GM19372 (cell line): ENCODE results near the gene ASPRV1.
"Not testable (repeated sequence)": the region's sequence is repeated elsewhere in the genome, so short reads cannot be mapped to it uniquely, and the experiment has no call there.

ENCODE experiments used
- ATAC-seq: cut with Tn5 transposase; IDR thresholded peaks from one replicate; pipeline ENCODE4 v1.9.1; 2021; ENCODE audit warnings: mild to moderate bottlenecking, low read depth, moderate library complexity; ENCODE audit not compliant: unreplicated experiment

ASPRV1 gene

DNA sequence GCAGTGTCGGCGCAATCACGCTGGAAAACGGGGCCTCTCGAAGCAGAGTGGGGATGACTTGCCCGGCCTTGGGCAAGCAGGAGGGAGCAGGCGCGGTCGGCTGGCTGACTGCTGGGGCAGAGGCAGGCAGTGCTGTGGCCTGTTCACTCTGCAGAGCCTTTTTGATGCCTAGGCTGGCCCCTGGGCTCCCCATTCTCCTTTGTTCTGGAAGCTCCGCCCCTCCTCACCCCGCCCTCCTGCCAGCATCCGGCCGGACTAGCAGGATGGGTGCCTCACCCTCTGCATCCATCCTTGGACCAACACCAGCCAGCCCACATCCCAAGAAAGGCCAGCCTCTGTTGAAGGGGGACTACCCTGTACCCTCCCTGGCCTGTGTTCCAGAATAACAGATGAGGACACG lies at the start of gene ASPRV1:
ASPRV1 (minus strand) TSS at position 136 of the 400 bp plus-strand sequence. CDS start 195 bp downstream, outside the sequence.
- ATAC-seq, result no peak

- ATAC-seq, result no peak
Observed at GRCh38 chr2:70010576-70011111, 49.2 kb upstream of the ASPRV1 start.

DNA sequence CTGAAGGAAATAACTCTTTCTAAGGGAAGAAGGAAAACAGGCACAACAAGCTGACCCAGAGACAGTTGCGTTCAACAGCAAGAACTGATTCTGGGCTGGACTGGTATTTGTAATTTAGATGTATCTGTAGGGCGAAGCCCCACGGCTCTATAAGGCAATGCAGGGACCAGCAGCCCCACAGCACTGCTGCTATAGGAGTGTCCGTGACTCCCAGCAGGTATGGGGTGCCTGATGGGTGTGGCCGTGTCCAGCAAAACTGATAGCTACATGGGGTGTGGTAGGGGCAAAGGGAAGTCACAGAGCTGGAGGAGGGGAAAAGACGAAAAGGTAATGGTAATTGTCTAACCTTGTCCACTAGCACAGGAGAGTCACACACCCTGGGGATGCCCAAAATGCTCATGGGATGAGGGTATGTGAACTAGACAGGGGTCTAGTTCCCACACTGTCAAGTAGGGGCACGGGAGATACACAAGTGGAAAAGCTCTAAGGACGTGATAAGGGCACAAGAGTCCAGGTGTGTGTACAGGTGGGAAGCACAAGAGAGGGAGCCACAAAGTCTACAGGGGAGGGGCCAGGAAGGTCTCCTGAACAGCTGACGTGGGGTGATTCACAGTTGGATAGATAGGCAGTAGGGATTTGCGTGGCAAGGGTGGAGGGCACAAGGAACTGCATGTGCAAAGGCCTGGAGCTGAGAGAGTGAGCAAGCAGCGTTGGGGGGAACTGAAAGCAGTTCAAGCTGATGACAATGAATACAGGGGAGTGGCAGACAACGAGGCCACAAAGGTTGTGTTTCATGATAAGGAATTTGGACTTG lies 48.5 kb upstream of the ASPRV1 start:
- no peak for ATAC-seq

- ATAC-seq, result no peak
Observed at GRCh38 chr2:70008290-70008689, 46.9 kb upstream of the ASPRV1 start.

DNA sequence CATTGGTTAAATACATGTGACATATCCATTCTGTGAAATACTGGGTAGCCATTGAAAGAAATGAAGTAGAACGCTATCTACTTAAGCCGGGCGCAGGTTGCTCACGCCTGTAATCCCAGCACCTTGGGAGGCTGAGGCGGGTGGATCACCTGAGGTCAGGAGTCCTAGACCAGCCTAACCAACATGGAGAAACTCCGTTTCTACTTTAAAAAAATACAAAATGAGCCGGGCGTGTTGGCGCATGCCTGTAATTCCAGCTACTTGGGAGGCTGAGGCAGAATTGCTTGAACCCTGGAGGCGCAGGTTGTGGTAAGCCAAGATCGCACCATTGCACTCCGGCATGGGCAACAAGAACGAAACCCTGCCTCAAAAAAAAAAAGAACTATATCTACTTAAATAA lies 45.7 kb upstream of the ASPRV1 start:
- no peak for ATAC-seq

DNA sequence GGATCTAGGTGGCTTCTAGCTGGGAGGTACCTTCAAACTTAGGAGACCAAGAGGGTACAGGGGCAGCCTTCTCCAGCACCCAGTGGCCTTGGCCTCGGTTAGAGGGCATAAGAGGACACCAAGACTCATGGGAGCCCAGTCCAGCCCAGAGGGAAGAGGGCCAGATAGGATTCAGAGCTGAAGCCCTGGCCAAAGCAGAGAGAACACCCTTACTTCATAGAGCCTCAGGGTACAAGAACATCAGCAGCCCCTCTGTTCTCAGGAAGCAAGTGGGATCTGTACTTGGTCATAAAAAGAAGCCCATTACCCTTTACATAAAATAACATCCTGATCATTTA lies 45.0 kb upstream of the ASPRV1 start:
- no peak for ATAC-seq

GRCh38 chr2:70005752-70006446 lies 44.5 kb upstream of the ASPRV1 start:
- ATAC-seq, result no peak

- no peak for ATAC-seq
Observed at GRCh38 chr2:70005216-70005615, 43.8 kb upstream of the ASPRV1 start.

DNA sequence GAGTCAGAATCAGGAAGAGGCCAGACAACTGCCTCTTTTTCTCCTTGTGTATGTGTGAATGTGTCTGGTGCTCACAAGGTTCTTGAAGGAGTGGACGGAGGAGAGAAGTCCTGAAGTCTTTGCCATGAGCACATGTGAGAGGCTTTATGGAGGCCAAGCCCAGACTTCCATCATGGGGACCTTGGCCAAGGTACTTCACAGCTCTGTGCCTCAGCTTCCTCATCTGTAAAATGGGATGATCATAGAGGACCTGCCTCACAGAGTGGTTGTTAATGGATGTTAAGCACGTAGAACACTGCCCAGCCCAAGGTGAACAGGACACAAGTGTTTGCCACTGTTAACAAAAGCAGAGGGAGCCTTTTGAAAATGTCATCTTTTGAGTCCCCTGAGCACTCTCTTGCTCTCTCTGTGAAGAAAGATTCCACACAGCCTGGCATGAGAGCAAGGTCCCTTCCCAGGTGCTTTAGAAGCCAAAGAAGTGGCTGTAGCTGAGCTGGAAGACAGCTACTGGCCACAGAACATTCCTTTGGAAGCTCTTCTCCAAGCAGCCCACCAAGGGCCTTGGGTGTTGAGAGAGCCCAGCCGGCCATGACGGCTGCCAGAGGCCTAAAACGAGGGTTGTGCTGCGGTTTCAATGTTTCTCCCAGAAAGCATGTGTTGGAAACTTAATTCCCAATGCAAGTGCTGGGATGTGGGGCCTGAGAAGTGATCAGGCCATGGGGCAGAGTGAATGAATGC lies 41.8 kb upstream of the ASPRV1 start:
- no peak for ATAC-seq

GRCh38 chr2:70002241-70002899 lies 40.9 kb upstream of the ASPRV1 start:
- no peak for ATAC-seq

DNA sequence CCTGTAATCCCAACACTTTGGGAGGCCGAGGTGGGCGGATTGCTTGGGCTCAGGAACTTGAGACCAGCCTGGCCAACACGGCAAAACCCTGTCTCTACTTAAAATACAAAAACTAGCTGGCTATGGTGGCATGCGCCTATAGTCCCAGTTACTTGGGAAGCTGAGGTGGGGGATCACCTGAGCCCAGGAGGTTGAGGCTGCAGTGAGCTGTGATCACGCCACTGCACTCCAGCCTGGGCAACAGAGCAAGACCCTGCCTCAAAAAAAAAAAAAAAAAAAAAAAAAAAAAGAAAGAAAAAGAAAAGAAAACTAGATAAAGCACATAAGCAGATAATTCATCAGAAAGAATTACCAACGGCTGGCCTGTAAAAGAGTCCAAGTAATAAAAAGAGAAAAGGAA lies 39.1 kb upstream of the ASPRV1 start:
- not testable (repeated sequence) for ATAC-seq

DNA sequence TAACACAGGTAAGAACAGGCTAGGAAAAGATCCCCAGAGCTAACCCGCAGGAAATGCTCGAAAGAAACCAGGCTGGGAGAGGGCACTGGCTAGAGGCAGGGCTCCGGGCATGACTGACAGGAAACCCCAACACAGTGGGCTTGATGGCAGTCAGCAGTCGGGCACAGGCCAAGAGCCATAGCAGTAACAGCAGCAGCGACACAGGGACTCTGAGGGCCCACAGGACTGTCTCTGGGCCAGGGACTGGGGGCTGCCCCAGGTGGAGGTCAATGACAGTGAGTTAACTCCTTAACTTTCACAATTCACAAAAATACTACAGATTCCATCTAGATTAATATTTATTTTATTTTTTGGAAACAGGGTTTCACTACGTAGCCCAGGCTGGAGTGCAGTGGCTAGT lies 37.3 kb upstream of the ASPRV1 start:
- no peak for ATAC-seq

DNA sequence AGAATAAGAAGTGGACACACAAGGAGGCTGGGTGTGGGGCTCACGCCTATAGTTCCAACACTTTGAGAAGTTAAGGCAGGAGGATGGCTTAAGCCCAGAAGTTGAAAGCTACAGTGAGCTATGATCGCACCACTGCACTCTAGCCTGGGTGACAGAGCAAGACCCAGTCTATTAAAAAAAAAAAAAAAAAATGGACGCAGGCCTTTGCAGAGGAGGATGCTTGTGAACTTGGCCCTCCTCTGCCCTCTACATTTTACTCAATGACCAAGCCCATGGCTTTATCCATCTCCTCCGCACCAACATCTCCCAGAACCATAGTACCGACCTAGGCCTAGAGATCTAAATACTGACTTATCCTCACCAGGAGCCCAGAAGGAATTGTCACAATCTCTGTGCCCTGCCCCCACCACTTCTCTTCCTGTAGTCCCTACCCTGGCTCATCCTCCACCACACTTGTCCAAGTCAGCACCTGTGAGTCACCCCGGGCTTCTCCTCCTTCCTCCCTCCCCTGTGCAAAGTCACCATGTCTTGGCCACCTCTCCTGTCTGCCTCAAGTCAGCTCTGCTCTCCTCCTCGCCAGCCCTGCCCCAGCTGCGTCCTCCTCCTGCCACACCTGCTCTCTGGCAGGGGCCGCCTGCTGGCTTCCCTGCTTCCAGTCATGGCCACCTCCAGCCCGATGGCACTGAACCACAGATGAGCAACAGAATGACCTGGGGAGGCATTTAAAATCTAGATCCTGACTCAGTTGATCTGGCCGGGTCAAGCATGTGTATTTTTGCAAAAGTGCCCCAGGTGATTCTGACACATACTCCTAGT lies 35.8 kb upstream of the ASPRV1 start:
- ATAC-seq, result no peak

DNA sequence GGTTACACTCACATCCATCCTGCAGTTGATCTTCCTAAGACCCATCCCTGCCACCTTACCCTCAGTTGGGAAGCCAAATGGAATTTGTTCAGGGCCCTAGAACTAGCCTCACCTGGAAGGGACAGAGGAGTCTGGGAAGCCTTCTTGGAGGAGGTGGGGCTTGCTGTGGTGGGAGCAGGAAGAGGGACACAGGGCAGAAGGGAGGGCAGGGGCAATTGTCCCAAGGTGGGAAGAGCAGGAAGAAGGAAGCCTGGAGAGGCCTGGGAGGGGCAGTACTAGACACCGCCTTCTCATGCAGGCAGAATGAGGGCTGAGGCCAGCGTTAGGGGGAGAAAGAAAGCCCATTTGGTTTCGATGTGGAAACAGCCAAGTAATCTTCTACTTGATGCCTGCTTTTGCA lies 34.1 kb upstream of the ASPRV1 start:
- ATAC-seq, result no peak

DNA sequence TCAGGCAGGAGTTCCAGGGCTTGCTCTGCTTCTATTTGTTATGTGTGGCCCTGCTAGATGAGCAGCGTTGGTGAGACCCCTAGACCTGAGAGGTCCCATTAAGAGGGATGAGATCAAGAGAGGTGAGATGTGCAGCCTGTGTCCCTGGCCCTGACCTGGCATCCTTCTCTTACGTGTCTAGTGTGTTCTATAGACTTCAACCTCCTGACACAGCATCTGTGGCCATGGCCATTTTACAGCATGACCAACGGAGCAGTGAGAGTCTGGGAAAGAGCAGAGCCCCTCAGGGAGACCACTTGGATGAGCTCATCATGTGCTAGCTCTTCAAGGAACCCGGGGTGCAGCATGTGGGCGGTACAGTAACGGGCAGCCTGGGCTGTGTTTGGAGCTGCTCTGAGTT lies 32.7 kb upstream of the ASPRV1 start:
- ATAC-seq, result no peak

DNA sequence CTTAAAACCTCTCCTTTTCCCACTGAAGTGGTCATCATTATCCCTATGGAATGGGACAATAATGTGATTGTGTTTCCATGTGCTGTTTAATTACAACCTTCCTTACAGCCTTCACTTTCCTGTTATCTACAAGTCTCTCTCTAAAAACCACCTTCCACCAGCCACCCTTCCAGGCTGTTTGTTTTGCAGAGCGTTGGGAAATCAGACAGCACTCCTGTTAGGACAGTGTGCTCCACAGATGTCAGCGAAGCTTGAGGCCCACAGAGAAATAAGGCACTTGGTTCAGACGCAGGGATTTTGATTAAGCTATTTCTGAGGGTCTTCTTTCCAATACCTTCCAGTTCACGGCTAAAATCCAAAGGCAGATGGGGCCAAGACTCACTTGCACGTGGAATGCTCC lies 32.3 kb upstream of the ASPRV1 start:
- no peak for ATAC-seq

GRCh38 chr2:69993048-69993565 lies 31.7 kb upstream of the ASPRV1 start:
- no peak for ATAC-seq

DNA sequence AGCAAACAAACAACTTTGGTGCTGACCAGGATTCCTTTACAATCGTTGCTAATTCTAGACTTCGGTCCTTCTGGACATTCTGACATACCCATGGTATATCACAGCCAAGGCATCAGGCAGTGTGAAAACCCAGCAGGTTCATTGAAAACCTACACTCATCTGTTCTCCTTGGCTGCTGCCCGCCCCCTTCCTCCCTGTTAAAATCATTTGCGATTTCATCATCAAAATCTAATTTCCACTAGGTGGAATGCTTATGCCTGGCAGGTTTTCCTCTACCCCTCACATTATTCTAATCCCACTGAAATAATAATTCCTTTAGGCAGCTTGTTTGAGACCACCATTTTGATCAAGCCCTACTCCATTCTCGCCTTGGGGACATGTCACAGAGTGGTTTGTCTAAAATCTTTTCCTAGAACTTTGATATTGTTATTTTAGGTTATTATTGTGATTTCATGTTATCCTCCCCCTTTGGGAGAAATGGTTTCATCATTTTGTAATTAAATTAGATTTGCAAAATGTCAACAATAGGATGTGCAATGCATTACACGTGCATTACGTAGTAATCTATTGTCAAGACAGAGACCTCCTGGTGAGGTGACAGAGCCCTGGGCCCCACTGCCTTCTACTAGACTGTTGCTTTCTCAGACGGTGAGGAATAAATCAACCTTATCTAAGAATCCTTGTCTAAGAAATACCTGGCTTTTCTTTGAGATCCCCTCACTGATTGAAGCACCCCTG lies 31.0 kb upstream of the ASPRV1 start:
- ATAC-seq, result no peak
